Large intestine (tissue), 3 donors: Measurements from ENCODE around the gene TEX264. TPM values are rescaled to one million over a fixed set of nuclear protein-coding genes. Genes with fewer than 3 reads are reported as not detected.
"Not testable (repeated sequence)": the region's sequence is repeated elsewhere in the genome, so short reads cannot be mapped to it uniquely, and the experiment has no call there.

Experiments used
- DNase-seq, 2 donors: peaks; one replicate each; pipeline versions ENCODE4 v3.0.0 to v3.0.0-alpha.2; 2013
- H3K27ac ChIP-seq: one replicate; pipeline ENCODE4 v1.5.1; 2013; ENCODE audit warnings: low read length
- H3K27me3 ChIP-seq: 2 replicates; pipeline ENCODE4 v1.6.1; 2013; ENCODE audit warnings: low read length; ENCODE audit not compliant: control insufficient read depth, insufficient read depth
- H3K36me3 ChIP-seq: 2 replicates; pipeline ENCODE4 v1.6.1; 2013; ENCODE audit warnings: low read length; ENCODE audit not compliant: control insufficient read depth, insufficient read depth
- H3K4me1 ChIP-seq: one replicate; pipeline ENCODE4 v1.6.1; 2013; ENCODE audit warnings: low read length; ENCODE audit not compliant: control insufficient read depth, insufficient read depth
- H3K4me3 ChIP-seq: one replicate; pipeline ENCODE4 v1.5.1; 2013; ENCODE audit warnings: low read length
- H3K9me3 ChIP-seq: one replicate; pipeline ENCODE4 v1.6.1; 2013; ENCODE audit warnings: mild to moderate bottlenecking, low read depth, low read length, moderate library complexity; ENCODE audit not compliant: control insufficient read depth
- WGBS: methylation state at CpG from one replicate; pipeline ENCODE4 v1.1.5; 2013; ENCODE audit warnings: low lambda C conversion rate; ENCODE audit not compliant: insufficient coverage; 5-methylcytosine and 5-hydroxymethylcytosine counted together
- polyA plus RNA-seq: library from polyadenylated mRNA; unstranded; fragments of 120-200 nt; gene quantifications from one replicate; pipeline ENCODE4 v1.2.1, GENCODE V29; 2013

Gene TEX264
- polyA plus RNA-seq, 1 donor, result 42.0 TPM

- WGBS, result no CpG with 5 or more reads among the region's 2 CpGs
- not testable (repeated sequence) for H3K4me3 ChIP-seq, H3K27ac ChIP-seq, H3K9me3 ChIP-seq, H3K4me1 ChIP-seq, DNase-seq, H3K27me3 ChIP-seq
- peaks cover 24% of the 10 kb centered on the region for H3K36me3 ChIP-seq
These were observed 18.9 kb upstream of the TEX264 start for GRCh38 chr3:51652103-51652502.

- peaks cover 20% of the 10 kb centered on the region for H3K36me3 ChIP-seq
- H3K4me3 ChIP-seq, H3K4me1 ChIP-seq, H3K27me3 ChIP-seq, DNase-seq, H3K9me3 ChIP-seq, H3K27ac ChIP-seq: not testable (repeated sequence)
- no CpG with 5 or more reads among the region's 2 CpGs for WGBS
These were observed 17.6 kb upstream of the TEX264 start for GRCh38 chr3:51653409-51653808.

GRCh38 chr3:51657234-51657633, 13.8 kb upstream of the TEX264 start:
- Histone ChIP-seq H3K36me3 (peaks cover 41% of the 10 kb centered on the region), H3K4me3 (no peak overlapping the region)
- WGBS, result 80% methylated on average over 1 of the region's 3 CpGs

GRCh38 chr3:51659942-51660341, 11.1 kb upstream of the TEX264 start:
- Histone ChIP-seq H3K27ac (no peak overlapping the region), H3K4me3 (no peak overlapping the region), H3K27me3 (no peaks in the 10 kb centered on the region), H3K36me3 (peaks cover 57% of the 10 kb centered on the region), H3K4me1 (no peaks in the 10 kb centered on the region), H3K9me3 (no peaks in the 10 kb centered on the region)
- no peak for DNase-seq
- 93% methylated on average over 5 of the region's 9 CpGs for WGBS

More at GRCh38 chr3:51657234-51657633, 13.8 kb upstream of the TEX264 start:
- Histone ChIP-seq H3K4me1 (no peaks in the 10 kb centered on the region), H3K9me3 (no peaks in the 10 kb centered on the region), H3K27ac (no peak overlapping the region), H3K27me3 (no peaks in the 10 kb centered on the region)
- no peak for DNase-seq

GRCh38 chr3:51662456-51662855, 8.6 kb upstream of the TEX264 start:
- DNase-seq, result no peak
- Histone ChIP-seq H3K4me1 (no peaks in the 10 kb centered on the region), H3K4me3 (no peak overlapping the region), H3K27me3 (no peaks in the 10 kb centered on the region), H3K36me3 (peaks cover 46% of the 10 kb centered on the region), H3K9me3 (no peaks in the 10 kb centered on the region), H3K27ac (no peak overlapping the region)
- WGBS, result no CpG with 5 or more reads among the region's 14 CpGs

GRCh38 chr3:51668756-51669155, 2.3 kb upstream of the TEX264 start:
- no peaks in the 10 kb centered on the region for H3K27me3 ChIP-seq
- H3K9me3 ChIP-seq, result no peaks in the 10 kb centered on the region
- peaks cover 11% of the 10 kb centered on the region for H3K4me1 ChIP-seq
- no peak overlapping the region for H3K27ac ChIP-seq
- WGBS, result no CpG with 5 or more reads among the region's 1 CpG
- no peak overlapping the region for H3K4me3 ChIP-seq
- no peak for DNase-seq
- H3K36me3 ChIP-seq, result peaks cover 4% of the 10 kb centered on the region

- DNase-seq, result peak; percentile 79 to 82
- H3K9me3 ChIP-seq, result no peaks in the 10 kb centered on the region
- no peak overlapping the region for H3K4me3 ChIP-seq
- WGBS, result no CpG with 5 or more reads among the region's 9 CpGs
- H3K36me3 ChIP-seq, result no peaks in the 10 kb centered on the region
- H3K27me3 ChIP-seq, result no peaks in the 10 kb centered on the region
- no peak overlapping the region for H3K27ac ChIP-seq
- peaks cover 11% of the 10 kb centered on the region for H3K4me1 ChIP-seq
These were observed 1.6 kb upstream of the TEX264 start for GRCh38 chr3:51669241-51670052.

- DNase-seq, result no peak
- H3K27ac ChIP-seq, result peak overlapping the region; percentile 52
- no peaks in the 10 kb centered on the region for H3K9me3 ChIP-seq
- WGBS, result 100% methylated on average over 1 of the region's 15 CpGs
- no peaks in the 10 kb centered on the region for H3K27me3 ChIP-seq
- peaks cover 7% of the 10 kb centered on the region for H3K36me3 ChIP-seq
- peaks cover 11% of the 10 kb centered on the region for H3K4me1 ChIP-seq
- peak overlapping the region; percentile 94 for H3K4me3 ChIP-seq
These were observed 814 bp upstream of the TEX264 start for GRCh38 chr3:51670053-51670822.

- Histone ChIP-seq H3K27me3 (no peaks in the 10 kb centered on the region), H3K9me3 (no peaks in the 10 kb centered on the region), H3K27ac (peak overlapping the region; percentile 81), H3K4me1 (peaks cover 11% of the 10 kb centered on the region), H3K4me3 (peak overlapping the region; percentile 94), H3K36me3 (peaks cover 21% of the 10 kb centered on the region)
- WGBS, result no CpG with 5 or more reads among the region's 40 CpGs
- peak; percentile 40 to 81 for DNase-seq
These were observed 853 bp downstream of the TEX264 start for GRCh38 chr3:51671734-51672475.

GRCh38 chr3:51673181-51673801, 2.2 kb downstream of the TEX264 start:
- DNase-seq, result no peak
- no CpG with 5 or more reads among the region's 4 CpGs for WGBS
- H3K36me3 ChIP-seq, result peaks cover 35% of the 10 kb centered on the region
- H3K4me3 ChIP-seq, result no peak overlapping the region
- H3K9me3 ChIP-seq, result no peaks in the 10 kb centered on the region
- H3K27me3 ChIP-seq, result no peaks in the 10 kb centered on the region
- peaks cover 11% of the 10 kb centered on the region for H3K4me1 ChIP-seq
- H3K27ac ChIP-seq, result no peak overlapping the region
